ENCODE data around the gene LPCAT3.

LPCAT3 gene

GRCh38 chr12:7006639-7007038 is 11.6 kb downstream of the LPCAT3 start:
- Histone ChIP-seq H3K36me3 (ENCODE audit: insufficient read depth, low read length) (no peaks in the 10 kb centered on the region), H3F3A (ENCODE audit: low read depth) (no peaks in the 10 kb centered on the region), H3K9me3 (ENCODE audit: insufficient read depth, low read depth, low read length) (no peaks in the 10 kb centered on the region), H3K79me2 (ENCODE audit: insufficient read depth, low read length) (peaks cover 7% of the 10 kb centered on the region; the same call in 1 of the 2 replicates), H2AFZ (ENCODE audit: low read length) (no peak overlapping the region), H3K4me1 (ENCODE audit: insufficient read depth, low read length, poor library complexity, severe bottlenecking) (peaks cover 8% of the 10 kb centered on the region), H3K9ac (ENCODE audit: low read depth, low read length, poor library complexity, severe bottlenecking) (no peak overlapping the region), H3K9me2 (replicated peaks; ENCODE audit: low read depth, low read length) (no peaks in the 10 kb centered on the region), H3K4me2 (ENCODE audit: low read depth, low read length, poor library complexity, severe bottlenecking) (no peak overlapping the region), H4K20me1 (ENCODE audit: insufficient read depth, low read length, poor library complexity, severe bottlenecking) (no peaks in the 10 kb centered on the region), H3K4me3 (ENCODE audit: low read length, poor library complexity, severe bottlenecking) (no peak overlapping the region), H3K27me3 (ENCODE audit: insufficient read depth, low read length, poor library complexity, severe bottlenecking) (no peaks in the 10 kb centered on the region)
- TF ChIP-seq CTCF (conservative IDR thresholded peaks at IDR 0.05; ENCODE audit: low read length) = no peak
- TF ChIP-seq EZH2phosphoT487 (IDR thresholded peaks at IDR 0.05; ENCODE audit: borderline replicate concordance) = no peak

- TF ChIP-seq CTCF (conservative IDR thresholded peaks at IDR 0.05; ENCODE audit: low read length) = no peak
- TF ChIP-seq EZH2phosphoT487 (IDR thresholded peaks at IDR 0.05; ENCODE audit: borderline replicate concordance) = no peak
- H3K4me2 ChIP-seq (ENCODE audit: low read depth, low read length, poor library complexity, severe bottlenecking) = no peak overlapping the region
- no peaks in the 10 kb centered on the region for H3K36me3 ChIP-seq (ENCODE audit: insufficient read depth, low read length)
Measured at GRCh38 chr12:7005311-7005710, 13.0 kb downstream of the LPCAT3 start.

GRCh38 chr12:7004840-7005239 is 13.4 kb downstream of the LPCAT3 start:
- Histone ChIP-seq H3K9me2 (replicated peaks; ENCODE audit: low read depth, low read length) (no peaks in the 10 kb centered on the region), H3K9me3 (ENCODE audit: insufficient read depth, low read depth, low read length) (no peaks in the 10 kb centered on the region), H3K27me3 (ENCODE audit: insufficient read depth, low read length, poor library complexity, severe bottlenecking) (no peaks in the 10 kb centered on the region), H3K9ac (ENCODE audit: low read depth, low read length, poor library complexity, severe bottlenecking) (no peak overlapping the region), H2AFZ (ENCODE audit: low read length) (no peak overlapping the region), H4K20me1 (ENCODE audit: insufficient read depth, low read length, poor library complexity, severe bottlenecking) (no peaks in the 10 kb centered on the region), H3K4me2 (ENCODE audit: low read depth, low read length, poor library complexity, severe bottlenecking) (no peak overlapping the region), H3F3A (ENCODE audit: low read depth) (no peaks in the 10 kb centered on the region), H3K36me3 (ENCODE audit: insufficient read depth, low read length) (no peaks in the 10 kb centered on the region), H3K4me3 (ENCODE audit: low read length, poor library complexity, severe bottlenecking) (no peak overlapping the region), H3K79me2 (ENCODE audit: insufficient read depth, low read length) (peaks cover 7% of the 10 kb centered on the region; the same call in 1 of the 2 replicates), H3K4me1 (ENCODE audit: insufficient read depth, low read length, poor library complexity, severe bottlenecking) (peaks cover 8% of the 10 kb centered on the region)
- TF ChIP-seq CTCF (conservative IDR thresholded peaks at IDR 0.05; ENCODE audit: low read length) (no peak), EZH2phosphoT487 (IDR thresholded peaks at IDR 0.05; ENCODE audit: borderline replicate concordance) (no peak)

More at GRCh38 chr12:7005311-7005710, 13.0 kb downstream of the LPCAT3 start:
- H3K9me2 ChIP-seq (replicated peaks; ENCODE audit: low read depth, low read length) = no peaks in the 10 kb centered on the region
- H2AFZ ChIP-seq (ENCODE audit: low read length) = no peak overlapping the region
- H3K9me3 ChIP-seq (ENCODE audit: insufficient read depth, low read depth, low read length) = no peaks in the 10 kb centered on the region
- H3K79me2 ChIP-seq (ENCODE audit: insufficient read depth, low read length) = peaks cover 7% of the 10 kb centered on the region; the same call in 1 of the 2 replicates
- no peak overlapping the region for H3K9ac ChIP-seq (ENCODE audit: low read depth, low read length, poor library complexity, severe bottlenecking)
- no peak overlapping the region for H3K4me3 ChIP-seq (ENCODE audit: low read length, poor library complexity, severe bottlenecking)
- H3K27me3 ChIP-seq (ENCODE audit: insufficient read depth, low read length, poor library complexity, severe bottlenecking) = no peaks in the 10 kb centered on the region
- peaks cover 8% of the 10 kb centered on the region for H3K4me1 ChIP-seq (ENCODE audit: insufficient read depth, low read length, poor library complexity, severe bottlenecking)
- H3F3A ChIP-seq (ENCODE audit: low read depth) = no peaks in the 10 kb centered on the region
- H4K20me1 ChIP-seq (ENCODE audit: insufficient read depth, low read length, poor library complexity, severe bottlenecking) = no peaks in the 10 kb centered on the region
